ENCODE measurements around the gene MAP2K5. TPM values are rescaled to one million over a fixed set of nuclear protein-coding genes. Genes with fewer than 3 reads are reported as not detected.

MAP2K5 gene
- total RNA-seq, 1 donor, result 7.3 TPM

- H3K4me1 ChIP-seq (ENCODE audit: insufficient read depth, low read length), result no peaks in the 10 kb centered on the region
- no peaks in the 10 kb centered on the region for H3K9me3 ChIP-seq (ENCODE audit: low read depth, low read length)
- no peak overlapping the region for H3K4me3 ChIP-seq (ENCODE audit: low read length)
- no peaks in the 10 kb centered on the region for H3K27me3 ChIP-seq (ENCODE audit: insufficient read depth, low read length)
These were observed 258.6 kb downstream of the MAP2K5 start for GRCh38 chr15:67801142-67801541.

- no peak overlapping the region for H3K4me3 ChIP-seq (ENCODE audit: low read length)
- H3K27me3 ChIP-seq (ENCODE audit: insufficient read depth, low read length), result no peaks in the 10 kb centered on the region
- no peaks in the 10 kb centered on the region for H3K9me3 ChIP-seq (ENCODE audit: low read depth, low read length)
- no peaks in the 10 kb centered on the region for H3K4me1 ChIP-seq (ENCODE audit: insufficient read depth, low read length)
These were observed 259.7 kb downstream of the MAP2K5 start for GRCh38 chr15:67801926-67802914.

- Histone ChIP-seq H3K4me1 (ENCODE audit: insufficient read depth, low read length) (no peaks in the 10 kb centered on the region), H3K4me3 (ENCODE audit: low read length) (no peak overlapping the region), H3K9me3 (ENCODE audit: low read depth, low read length) (no peaks in the 10 kb centered on the region), H3K27me3 (ENCODE audit: insufficient read depth, low read length) (no peaks in the 10 kb centered on the region)
These were observed 260.8 kb downstream of the MAP2K5 start for GRCh38 chr15:67803299-67803698.

- H3K4me1 ChIP-seq (ENCODE audit: insufficient read depth, low read length), result no peaks in the 10 kb centered on the region
- H3K4me3 ChIP-seq (ENCODE audit: low read length), result no peak overlapping the region
- no peaks in the 10 kb centered on the region for H3K27me3 ChIP-seq (ENCODE audit: insufficient read depth, low read length)
- no peaks in the 10 kb centered on the region for H3K9me3 ChIP-seq (ENCODE audit: low read depth, low read length)
These were observed 261.7 kb downstream of the MAP2K5 start for GRCh38 chr15:67803996-67804843.

- H3K4me3 ChIP-seq (ENCODE audit: low read length), result no peak overlapping the region
- H3K4me1 ChIP-seq (ENCODE audit: insufficient read depth, low read length), result no peaks in the 10 kb centered on the region
- no peaks in the 10 kb centered on the region for H3K27me3 ChIP-seq (ENCODE audit: insufficient read depth, low read length)
- no peaks in the 10 kb centered on the region for H3K9me3 ChIP-seq (ENCODE audit: low read depth, low read length)
These were observed 262.6 kb downstream of the MAP2K5 start for GRCh38 chr15:67805008-67805665.

- no peak overlapping the region for H3K4me3 ChIP-seq (ENCODE audit: low read length)
These were observed 263.4 kb downstream of the MAP2K5 start for GRCh38 chr15:67805666-67806516.

GRCh38 chr15:67806536-67806935 is 264.0 kb downstream of the MAP2K5 start:
- Histone ChIP-seq H3K4me1 (ENCODE audit: insufficient read depth, low read length) (no peaks in the 10 kb centered on the region), H3K4me3 (ENCODE audit: low read length) (no peak overlapping the region), H3K27me3 (ENCODE audit: insufficient read depth, low read length) (no peaks in the 10 kb centered on the region), H3K9me3 (ENCODE audit: low read depth, low read length) (no peaks in the 10 kb centered on the region)

More at GRCh38 chr15:67805666-67806516, 263.4 kb downstream of the MAP2K5 start:
- Histone ChIP-seq H3K4me1 (ENCODE audit: insufficient read depth, low read length) (no peaks in the 10 kb centered on the region), H3K27me3 (ENCODE audit: insufficient read depth, low read length) (no peaks in the 10 kb centered on the region), H3K9me3 (ENCODE audit: low read depth, low read length) (no peaks in the 10 kb centered on the region)

- Histone ChIP-seq H3K4me3 (ENCODE audit: low read length) (no peak overlapping the region), H3K27me3 (ENCODE audit: insufficient read depth, low read length) (no peaks in the 10 kb centered on the region), H3K4me1 (ENCODE audit: insufficient read depth, low read length) (no peaks in the 10 kb centered on the region), H3K9me3 (ENCODE audit: low read depth, low read length) (no peaks in the 10 kb centered on the region)
These were observed 264.6 kb downstream of the MAP2K5 start for GRCh38 chr15:67807141-67807540.

- H3K4me3 ChIP-seq (ENCODE audit: low read length), result no peak overlapping the region
- no peaks in the 10 kb centered on the region for H3K9me3 ChIP-seq (ENCODE audit: low read depth, low read length)
- H3K4me1 ChIP-seq (ENCODE audit: insufficient read depth, low read length), result no peaks in the 10 kb centered on the region
- no peaks in the 10 kb centered on the region for H3K27me3 ChIP-seq (ENCODE audit: insufficient read depth, low read length)
These were observed 265.3 kb downstream of the MAP2K5 start for GRCh38 chr15:67807836-67808235.

- Histone ChIP-seq H3K4me3 (ENCODE audit: low read length) (no peak overlapping the region), H3K4me1 (ENCODE audit: insufficient read depth, low read length) (no peaks in the 10 kb centered on the region), H3K27me3 (ENCODE audit: insufficient read depth, low read length) (no peaks in the 10 kb centered on the region), H3K9me3 (ENCODE audit: low read depth, low read length) (no peaks in the 10 kb centered on the region)
These were observed 266.3 kb downstream of the MAP2K5 start for GRCh38 chr15:67808821-67809220.

GRCh38 chr15:67809441-67809840 is 266.9 kb downstream of the MAP2K5 start:
- no peaks in the 10 kb centered on the region for H3K4me1 ChIP-seq (ENCODE audit: insufficient read depth, low read length)
- no peak overlapping the region for H3K4me3 ChIP-seq (ENCODE audit: low read length)
- no peaks in the 10 kb centered on the region for H3K9me3 ChIP-seq (ENCODE audit: low read depth, low read length)
- no peaks in the 10 kb centered on the region for H3K27me3 ChIP-seq (ENCODE audit: insufficient read depth, low read length)

- Histone ChIP-seq H3K4me3 (ENCODE audit: low read length) (no peak overlapping the region), H3K27me3 (ENCODE audit: insufficient read depth, low read length) (no peaks in the 10 kb centered on the region), H3K9me3 (ENCODE audit: low read depth, low read length) (no peaks in the 10 kb centered on the region), H3K4me1 (ENCODE audit: insufficient read depth, low read length) (no peaks in the 10 kb centered on the region)
These were observed 267.4 kb downstream of the MAP2K5 start for GRCh38 chr15:67809866-67810265.

GRCh38 chr15:67812241-67812644 is 269.7 kb downstream of the MAP2K5 start:
- H3K4me1 ChIP-seq (ENCODE audit: insufficient read depth, low read length), result no peaks in the 10 kb centered on the region
- no peaks in the 10 kb centered on the region for H3K9me3 ChIP-seq (ENCODE audit: low read depth, low read length)
- H3K27me3 ChIP-seq (ENCODE audit: insufficient read depth, low read length), result peaks cover 7% of the 10 kb centered on the region
- H3K4me3 ChIP-seq (ENCODE audit: low read length), result no peak overlapping the region

GRCh38 chr15:67813104-67813634 is 270.7 kb downstream of the MAP2K5 start:
- H3K4me1 ChIP-seq (ENCODE audit: insufficient read depth, low read length), result no peaks in the 10 kb centered on the region
- H3K4me3 ChIP-seq (ENCODE audit: low read length), result no peak overlapping the region
- H3K9me3 ChIP-seq (ENCODE audit: low read depth, low read length), result no peaks in the 10 kb centered on the region
- peaks cover 16% of the 10 kb centered on the region for H3K27me3 ChIP-seq (ENCODE audit: insufficient read depth, low read length)

Measured in mononuclear cell (primary cell).